ENCODE data around the gene ORM1.
A peak's percentile ranks its signal among the peaks of the same experiment; 100 is the strongest.

Gene ORM1

GRCh38 chr9:114348906-114349482 is 26.1 kb downstream of the ORM1 start:
- TF ChIP-seq, protein P1, sequence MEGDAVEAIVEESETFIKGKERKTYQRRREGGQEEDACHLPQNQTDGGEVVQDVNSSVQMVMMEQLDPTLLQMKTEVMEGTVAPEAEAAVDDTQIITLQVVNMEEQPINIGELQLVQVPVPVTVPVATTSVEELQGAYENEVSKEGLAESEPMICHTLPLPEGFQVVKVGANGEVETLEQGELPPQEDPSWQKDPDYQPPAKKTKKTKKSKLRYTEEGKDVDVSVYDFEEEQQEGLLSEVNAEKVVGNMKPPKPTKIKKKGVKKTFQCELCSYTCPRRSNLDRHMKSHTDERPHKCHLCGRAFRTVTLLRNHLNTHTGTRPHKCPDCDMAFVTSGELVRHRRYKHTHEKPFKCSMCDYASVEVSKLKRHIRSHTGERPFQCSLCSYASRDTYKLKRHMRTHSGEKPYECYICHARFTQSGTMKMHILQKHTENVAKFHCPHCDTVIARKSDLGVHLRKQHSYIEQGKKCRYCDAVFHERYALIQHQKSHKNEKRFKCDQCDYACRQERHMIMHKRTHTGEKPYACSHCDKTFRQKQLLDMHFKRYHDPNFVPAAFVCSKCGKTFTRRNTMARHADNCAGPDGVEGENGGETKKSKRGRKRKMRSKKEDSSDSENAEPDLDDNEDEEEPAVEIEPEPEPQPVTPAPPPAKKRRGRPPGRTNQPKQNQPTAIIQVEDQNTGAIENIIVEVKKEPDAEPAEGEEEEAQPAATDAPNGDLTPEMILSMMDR (IDR thresholded peaks at IDR 0.05; ENCODE audit: insufficient read depth, low read depth, low read length, missing control alignments): no peak
- DNase-seq (ENCODE audit: low read depth): peak; percentile 96
- H3K4me3 ChIP-seq (ENCODE audit: low read length): no peak overlapping the region

DNA sequence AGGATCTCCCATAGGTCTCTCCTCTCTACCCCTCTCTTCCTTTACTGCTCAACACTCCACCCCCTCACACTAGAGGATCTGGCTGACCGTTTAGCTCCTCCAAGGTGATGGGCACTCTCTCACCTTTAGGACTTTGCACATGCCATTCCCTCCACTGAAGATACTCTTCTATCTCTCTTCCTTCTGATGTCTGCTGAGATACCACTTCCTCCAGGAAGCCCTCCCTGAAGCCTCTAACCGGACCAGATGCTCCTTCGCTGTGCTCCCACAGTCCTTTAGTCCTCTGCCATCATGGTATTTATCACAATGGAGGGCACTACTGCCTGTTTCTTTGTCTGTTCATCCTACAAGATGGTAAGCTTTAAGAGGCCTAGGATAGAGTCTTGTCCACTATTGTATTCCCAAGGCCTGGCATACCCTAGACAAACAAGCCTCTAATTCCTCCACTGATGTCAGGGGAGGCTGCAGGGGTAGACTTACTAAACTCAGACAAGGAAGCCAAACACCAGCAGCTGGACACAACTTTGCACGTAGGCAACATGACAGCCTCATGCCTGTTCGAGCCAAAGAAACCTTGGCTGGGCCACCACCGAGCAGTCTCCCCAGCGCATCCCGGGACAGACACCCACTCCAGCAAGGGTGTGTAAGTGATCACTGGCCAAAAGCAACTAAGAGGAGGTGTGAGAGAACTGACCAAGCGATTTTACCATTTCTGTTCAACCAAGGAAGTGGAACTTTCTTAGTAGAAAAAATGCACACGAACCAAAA is 27.0 kb downstream of the ORM1 start:
- DNase-seq (ENCODE audit: low read depth): no peak
- no peak overlapping the region for H3K4me3 ChIP-seq (ENCODE audit: low read length)
- TF ChIP-seq, protein P1 (IDR thresholded peaks at IDR 0.05; ENCODE audit: insufficient read depth, low read depth, low read length, missing control alignments): no peak

DNA sequence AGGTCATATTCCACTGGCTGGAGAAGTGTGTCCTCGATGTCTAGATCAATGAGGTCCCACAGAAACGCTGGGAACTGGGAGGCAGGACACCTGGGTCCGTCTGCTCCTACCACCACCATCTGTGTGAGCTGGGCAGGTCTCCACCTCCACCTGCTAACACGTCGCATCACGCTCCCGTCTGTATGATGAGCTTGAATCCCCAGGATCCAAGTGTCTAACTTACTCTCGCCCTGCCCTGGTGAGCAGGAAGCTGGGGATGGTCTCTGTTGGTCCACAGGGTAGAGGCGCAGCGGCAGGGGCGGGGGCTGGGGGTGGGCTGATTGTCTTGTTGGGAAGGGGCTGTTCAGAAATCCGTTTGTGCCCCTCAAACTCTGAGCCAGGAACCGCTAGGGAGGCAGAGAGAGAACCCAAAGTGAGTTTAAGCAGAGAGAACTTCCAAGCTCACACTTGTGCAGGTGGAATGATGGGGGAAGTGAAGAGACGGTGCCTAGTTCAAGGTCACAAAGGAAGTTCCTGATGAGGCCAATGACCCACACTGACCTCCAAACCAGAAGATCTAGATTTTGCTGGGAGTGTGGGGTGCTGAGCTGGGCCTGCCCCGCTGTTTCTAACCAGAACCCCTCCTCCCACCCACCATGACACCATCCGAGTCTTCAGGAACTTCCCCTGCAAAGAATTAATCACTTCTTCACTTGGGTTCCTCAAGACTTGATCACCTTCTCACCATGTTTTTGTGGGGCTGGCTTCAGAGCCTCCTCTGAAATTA is 27.9 kb downstream of the ORM1 start:
- DNase-seq (ENCODE audit: low read depth): no peak
- TF ChIP-seq, protein P1 (IDR thresholded peaks at IDR 0.05; ENCODE audit: insufficient read depth, low read depth, low read length, missing control alignments): no peak
- H3K4me3 ChIP-seq (ENCODE audit: low read length): no peak overlapping the region

DNA sequence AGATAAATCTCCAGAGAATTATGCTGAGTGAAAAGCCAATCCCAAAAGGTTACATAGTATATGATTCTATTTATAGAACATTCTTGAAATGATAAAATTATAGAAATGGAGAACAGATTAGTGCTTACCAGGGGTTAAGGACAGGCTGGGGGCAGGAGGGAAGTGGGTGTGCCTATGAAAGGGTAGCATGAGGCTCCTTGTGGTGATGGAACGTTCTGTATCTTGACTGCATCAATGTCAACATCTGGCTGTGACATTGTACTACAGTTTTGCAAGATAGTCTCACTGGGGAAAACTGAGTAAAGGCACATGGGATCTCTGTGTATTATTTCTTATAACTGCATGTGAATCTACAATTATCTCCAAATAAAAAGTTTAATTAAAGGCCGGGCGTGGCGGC is 29.0 kb downstream of the ORM1 start:
- TF ChIP-seq, protein P1 (IDR thresholded peaks at IDR 0.05; ENCODE audit: insufficient read depth, low read depth, low read length, missing control alignments): no peak
- no peak overlapping the region for H3K4me3 ChIP-seq (ENCODE audit: low read length)

GRCh38 chr9:114355821-114356220 is 32.9 kb downstream of the ORM1 start:
- DNase-seq (ENCODE audit: low read depth): no peak

More for the DNA sequence above, 29.0 kb downstream of the ORM1 start:
- DNase-seq (ENCODE audit: low read depth): no peak

GRCh38 chr9:114356792-114357191 is 33.9 kb downstream of the ORM1 start:
- TF ChIP-seq, protein P1 (IDR thresholded peaks at IDR 0.05; ENCODE audit: insufficient read depth, low read depth, low read length, missing control alignments): no peak
- no peak overlapping the region for H3K4me3 ChIP-seq (ENCODE audit: low read length)
- no peak for DNase-seq (ENCODE audit: low read depth)

More at GRCh38 chr9:114355821-114356220, 32.9 kb downstream of the ORM1 start:
- TF ChIP-seq, protein P1 (IDR thresholded peaks at IDR 0.05; ENCODE audit: insufficient read depth, low read depth, low read length, missing control alignments): no peak
- H3K4me3 ChIP-seq (ENCODE audit: low read length): no peak overlapping the region

All from epithelial cell of esophagus (primary cell).